GM12878 (cell line): ENCODE measurements around the gene SCT. TPM values are rescaled to one million over a fixed set of nuclear protein-coding genes. Genes with fewer than 3 reads are reported as not detected.

Source experiments
- ATAC-seq: fragments of 200-7000 bp; cut with Tn5 transposase; 3 replicates; pipeline ENCODE4 v1.9.1; 2020; ENCODE audit warnings: mild to moderate bottlenecking, moderate library complexity
- BruUV-seq: library from RNA; stranded (reverse); fragments of 400-500 nt; replicated peaks from 2 replicates; lab custom pipeline; 2021; lab: Mats Ljungman, UMichigan
- CTCF ChIA-PET: fragments of 300-600 bp; sonication (Branson Sonifier 250); formaldehyde crosslinking; extraction: SDS; loops from one replicate; lab custom pipeline; 2021; ENCODE audit warnings: inconsistent platforms; lab: Yijun Ruan, JAX
- POLR2A ChIA-PET: fragments of 350-600 bp; formaldehyde crosslinking; extraction: SDS; loops from one replicate; lab custom pipeline; 2021; ENCODE audit warnings: inconsistent platforms; lab: Charles Lee
- RAD21 ChIA-PET: fragments of 300-600 bp; sonication (Branson Sonifier 250); formaldehyde crosslinking; loops from one replicate; lab custom pipeline; 2023; ENCODE audit warnings: antibody characterized with exemption; ENCODE audit not compliant: unreplicated experiment; lab: Charles Lee
- SMC1A ChIA-PET: fragments of 300-600 bp; sonication (Branson Sonifier 250); formaldehyde crosslinking; loops from one replicate; lab custom pipeline; 2023; ENCODE audit not compliant: unreplicated experiment, uncharacterized antibody; lab: Charles Lee
- DNase-seq: peaks from one replicate; pipeline ENCODE4 v3.0.0-alpha.2; 2011; ENCODE audit warnings: low read depth, low spot score
- FAIRE-seq: peaks from 3 replicates; lab custom pipeline; 2011; peaks lifted over from hg19 to GRCh38; lab: Jason Lieb, UNC
- H2AFZ ChIP-seq: 2 replicates; pipeline ENCODE4 v1.6.0; 2011; ENCODE audit warnings: low read depth, low read length, control low read depth; ENCODE audit not compliant: control insufficient read depth
- H3K27ac ChIP-seq: 2 replicates; pipeline ENCODE4 v1.5.1; 2011; ENCODE audit warnings: control low read depth; ENCODE audit not compliant: control insufficient read depth, insufficient read depth
- H3K27me3 ChIP-seq, 2 experiments: replicated peaks in 1 of 2; 2 replicates each; pipeline versions ENCODE4 v1.6.0 to v1.6.1; 2011; ENCODE audit warnings: low read length in 1 of 2; ENCODE audit not compliant: control insufficient read depth in 2 of 2, insufficient read depth in 2 of 2
- H3K36me3 ChIP-seq, 2 experiments: 2 replicates each; pipeline ENCODE4 v1.5.1; 2011; ENCODE audit warnings: low read length in 1 of 2; ENCODE audit not compliant: control insufficient read depth in 2 of 2, insufficient read depth in 2 of 2
- H3K4me1 ChIP-seq: 2 replicates; pipeline ENCODE4 v1.6.1; 2011; ENCODE audit warnings: mild to moderate bottlenecking, low read length, moderate library complexity, mixed read lengths; ENCODE audit not compliant: control insufficient read depth, insufficient read depth
- H3K4me2 ChIP-seq: 2 replicates; pipeline ENCODE4 v1.6.0; 2011; ENCODE audit warnings: control low read depth; ENCODE audit not compliant: control insufficient read depth, insufficient read depth
- H3K4me3 ChIP-seq: fragments of 200-600 bp; sonication (generic); 2 replicates; pipeline ENCODE4 v1.5.1; 2016
- H3K79me2 ChIP-seq: 2 replicates; pipeline ENCODE4 v1.6.0; 2011; ENCODE audit warnings: low read length; ENCODE audit not compliant: control insufficient read depth, insufficient read depth
- H3K9ac ChIP-seq: 2 replicates; pipeline ENCODE4 v1.8.0; 2011; ENCODE audit warnings: low read length, control low read depth, mixed read lengths; ENCODE audit not compliant: control insufficient read depth, insufficient read depth
- H3K9me3 ChIP-seq: replicated peaks from 3 replicates; pipeline ENCODE4 v1.5.1; 2011; ENCODE audit warnings: mild to moderate bottlenecking, low read length; ENCODE audit not compliant: control insufficient read depth, insufficient read depth
- H4K20me1 ChIP-seq: 2 replicates; pipeline ENCODE4 v1.6.0; 2011; ENCODE audit not compliant: control insufficient read depth, insufficient read depth
- BCL11A ChIP-seq: IDR thresholded peaks from 2 replicates; pipeline ENCODE4 v1.6.1; 2011; ENCODE audit warnings: low read depth, low read length
- NR2C1 ChIP-seq: fragments of 450-650 bp; IDR thresholded peaks from 2 replicates; pipeline ENCODE4 v1.6.1; 2017; ENCODE audit warnings: antibody characterized with exemption, mild to moderate bottlenecking, moderate library complexity
- PML ChIP-seq: IDR thresholded peaks from 2 replicates; pipeline ENCODE4 v1.6.1; 2012; ENCODE audit warnings: low read length, inconsistent platforms
- STAT3 ChIP-seq: IDR thresholded peaks from 2 replicates; pipeline ENCODE4 v1.6.1; 2011; ENCODE audit warnings: low read depth, low read length, improper control_type of control experiment
- ZNF274 ChIP-seq: IDR thresholded peaks from one replicate; pipeline ENCODE4 v1.8.0; 2011; ENCODE audit not compliant: insufficient read length, insufficient read depth
- ZSCAN29 ChIP-seq: fragments of 450-650 bp; IDR thresholded peaks from 2 replicates; pipeline ENCODE4 v1.6.1; 2017; ENCODE audit warnings: mild to moderate bottlenecking, moderate library complexity
- WGBS: methylation state at CpG from one replicate; pipeline ENCODE4 v1.1.6; 2016; ENCODE audit warnings: low lambda C conversion rate; ENCODE audit not compliant: insufficient replicate concordance, insufficient coverage; ENCODE audit errors: missing lambda C conversion rate; 5-methylcytosine and 5-hydroxymethylcytosine counted together
- in situ Hi-C: fragments of 300-500 bp; cut with MboI; formaldehyde crosslinking; loops from 9 replicates; pipeline ENCODE4 v1.14.3; 2018; ENCODE audit warnings: mixed read lengths
- intact Hi-C: fragments of 100-400 bp; cut with micrococcal nuclease; formaldehyde crosslinking; loops from one replicate; pipeline ENCODE4 v1.14.2; 2022; ENCODE audit not compliant: unreplicated experiment
- polyA plus RNA-seq, 11 experiments: library from polyadenylated mRNA; depleted of rRNA in 4 of 11; unstranded in 6 of 11; stranded (reverse) in 5 of 11; fragments of >200 nt; fragmentation: Nextera tagmentation in 4 of 11; fragmentation: Illumina TruSeq in 1 of 11; extraction: Ambion mirVana in 4 of 11; extraction: Trizol in 1 of 11; gene quantifications; 1 replicate in 1 of 11; 2 replicates in 10 of 11; pipeline versions ENCODE4 v1.2.1 to v1.2.3, GENCODE V29; 2011 to 2016; ENCODE audit warnings: inconsistent platforms in 2 of 11, missing spikeins in 2 of 11, low read depth in 1 of 11
- total RNA-seq, 4 experiments: library from RNA; depleted of rRNA in 3 of 4; stranded (reverse); fragments of >200 nt in 3 of 4; fragmentation: Illumina TruSeq in 1 of 4; extraction: Trizol in 1 of 4; gene quantifications; 2 replicates each; pipeline versions ENCODE4 v1.2.1 to v1.2.3, GENCODE V29; 2013 to 2021

SCT gene
- total and polyA plus RNA-seq, 10 of the 15 experiments (the other 5 are each of a cell fraction or from before 2014, with no cell fraction given) = not detected

DNA sequence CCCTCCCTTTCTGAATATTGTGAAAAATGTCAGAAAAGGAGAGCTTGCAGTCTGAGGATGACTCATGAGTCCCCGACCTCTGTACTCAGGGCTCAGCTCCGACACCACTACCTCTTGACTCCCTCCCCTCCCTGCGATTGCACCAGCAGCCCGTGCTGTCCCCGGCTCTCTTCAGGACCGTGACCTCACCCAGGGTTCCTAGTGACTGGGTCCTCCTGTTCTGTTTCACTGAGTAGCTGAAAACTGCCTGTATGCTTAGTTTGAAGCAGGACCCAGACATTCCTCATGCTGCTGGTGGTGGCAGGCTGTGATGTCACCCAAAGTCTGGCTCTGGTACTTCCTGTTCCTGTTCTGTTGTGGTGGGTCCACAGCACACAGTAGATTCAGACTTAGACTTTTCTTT, 39.0 kb downstream of the SCT start:
- no peaks in the 10 kb centered on the region for H3K9me3 ChIP-seq
- H3K4me1 ChIP-seq = no peaks in the 10 kb centered on the region
- CTCF ChIA-PET = no interaction called here
- peaks cover 29 to 43% of the 10 kb centered on the region in 2 experiments for H3K36me3 ChIP-seq
- POLR2A ChIA-PET = interaction anchor here (0.6 to 1.2 kb wide), 3 partner anchors 18 to 1210 kb away, joined by 3 to 5 read pairs (median 4); no protein-coding TSS in a partner anchor
- no peaks in the 10 kb centered on the region for H3K79me2 ChIP-seq
- no peak overlapping the region for H3K4me3 ChIP-seq
- DNase-seq (no peak), ATAC-seq (no peak), FAIRE-seq (no peak)
- RAD21 ChIA-PET = no interaction called here
- no peak overlapping the region for H3K9ac ChIP-seq
- H3K27me3 ChIP-seq = no peaks in the 10 kb centered on the region
- H2AFZ ChIP-seq = no peak overlapping the region
- H3K4me2 ChIP-seq = no peak overlapping the region
- intact Hi-C loops = no loop called here
- SMC1A ChIA-PET = no interaction called here
- in situ Hi-C loops = no loop called here
- no TSS peak for BruUV-seq
- no peak for TF ChIP-seq BCL11A
- TF ChIP-seq NR2C1 = no peak
- no peak for TF ChIP-seq PML
- TF ChIP-seq ZNF274 = no peak
- 82% methylated on average over 6 of the region's 6 CpGs for WGBS
- no peaks in the 10 kb centered on the region for H4K20me1 ChIP-seq
- H3K27ac ChIP-seq = no peak overlapping the region

DNA sequence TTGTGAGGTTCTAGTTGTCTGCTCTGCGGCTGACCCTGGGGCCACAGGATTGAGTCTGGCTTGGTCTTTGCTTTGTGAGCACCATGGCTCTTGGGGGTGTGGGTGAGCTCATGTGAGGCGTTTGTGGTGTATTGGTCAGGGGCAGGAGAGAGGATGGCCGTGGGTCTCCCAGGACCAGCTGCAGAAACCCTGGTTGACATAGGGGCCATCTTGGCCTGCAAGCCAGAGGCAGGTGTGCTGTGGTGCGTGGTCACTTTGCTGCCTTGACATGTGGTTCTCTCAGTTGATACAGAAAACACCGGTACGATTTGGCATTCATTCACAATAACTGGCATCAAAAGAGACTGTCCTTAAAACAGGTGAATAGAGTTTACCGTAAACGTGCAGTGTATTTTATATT, 39.4 kb downstream of the SCT start:
- TF ChIP-seq ZSCAN29 = no peak
- no peak for TF ChIP-seq STAT3
- no peak overlapping the region for H3K9ac ChIP-seq
- H3K4me2 ChIP-seq = no peak overlapping the region
- no peak overlapping the region for H2AFZ ChIP-seq
- SMC1A ChIA-PET = no interaction called here
- H3K79me2 ChIP-seq = no peaks in the 10 kb centered on the region
- ATAC-seq (no peak), DNase-seq (no peak), FAIRE-seq (no peak)
- peaks cover 25 to 39% of the 10 kb centered on the region in 2 experiments for H3K36me3 ChIP-seq
- intact Hi-C loops (no loop called here), in situ Hi-C loops (no loop called here)
- CTCF ChIA-PET = no interaction called here
- H3K27me3 ChIP-seq = no peaks in the 10 kb centered on the region
- no TSS peak for BruUV-seq
- 98% methylated on average over 8 of the region's 8 CpGs for WGBS
- no peaks in the 10 kb centered on the region for H3K4me1 ChIP-seq
- RAD21 ChIA-PET = no interaction called here
- H4K20me1 ChIP-seq = no peaks in the 10 kb centered on the region
- POLR2A ChIA-PET = interaction anchor here (0.6 to 1.1 kb wide), 2 partner anchors 158 to 1210 kb away, joined by 3 to 5 read pairs; no protein-coding TSS in a partner anchor
- H3K9me3 ChIP-seq = no peaks in the 10 kb centered on the region
- H3K27ac ChIP-seq = no peak overlapping the region
- H3K4me3 ChIP-seq = no peak overlapping the region
